GM21526 (cell line): ENCODE data around the gene ATG9A.
"Not testable (repeated sequence)": the region's sequence is repeated elsewhere in the genome, so short reads cannot be mapped to it uniquely, and the experiment has no call there.

Experiments used
- ATAC-seq: cut with Tn5 transposase; IDR thresholded peaks from one replicate; pipeline ENCODE4 v1.9.1; 2021; ENCODE audit warnings: moderate library complexity; ENCODE audit not compliant: unreplicated experiment, low FRiP score

The ATG9A gene

GRCh38 chr2:219207134-219207883 is 22.1 kb downstream of the ATG9A start:
- peak; percentile 1 for ATAC-seq

- peak; percentile 95 for ATAC-seq
These were observed 22.9 kb downstream of the ATG9A start, which contains the start of gene ZFAND2B for GRCh38 chr2:219206328-219207133. Gene ZFAND2B, plus strand, starts transcription at chr2:219206782. Its CDS starts 206 bp downstream, at chr2:219206988.

GRCh38 chr2:219205981-219206327 is 23.5 kb downstream of the ATG9A start:
- ATAC-seq = no peak

DNA sequence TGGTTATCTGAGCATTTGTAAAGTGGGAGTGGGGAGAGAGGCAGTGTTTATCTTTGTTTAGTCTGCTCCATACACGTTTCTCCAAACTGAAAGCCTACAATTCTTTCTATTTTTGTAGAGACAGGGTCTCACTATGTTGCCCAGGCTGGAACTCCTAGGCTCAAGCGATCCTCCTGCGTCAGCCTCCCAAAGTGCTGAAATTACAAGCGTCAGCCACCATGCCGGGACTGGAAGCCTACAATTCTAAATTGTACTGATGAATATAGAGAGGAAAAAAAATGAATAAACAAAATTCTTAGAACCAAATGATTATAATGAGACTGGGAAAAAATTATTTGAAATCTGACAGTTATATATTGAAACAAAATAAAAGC is 24.3 kb downstream of the ATG9A start:
- ATAC-seq = no peak

- no peak for ATAC-seq
These were observed 24.8 kb downstream of the ATG9A start for GRCh38 chr2:219204425-219205164.

GRCh38 chr2:219201331-219201730 is 28.1 kb downstream of the ATG9A start:
- not testable (repeated sequence) for ATAC-seq

DNA sequence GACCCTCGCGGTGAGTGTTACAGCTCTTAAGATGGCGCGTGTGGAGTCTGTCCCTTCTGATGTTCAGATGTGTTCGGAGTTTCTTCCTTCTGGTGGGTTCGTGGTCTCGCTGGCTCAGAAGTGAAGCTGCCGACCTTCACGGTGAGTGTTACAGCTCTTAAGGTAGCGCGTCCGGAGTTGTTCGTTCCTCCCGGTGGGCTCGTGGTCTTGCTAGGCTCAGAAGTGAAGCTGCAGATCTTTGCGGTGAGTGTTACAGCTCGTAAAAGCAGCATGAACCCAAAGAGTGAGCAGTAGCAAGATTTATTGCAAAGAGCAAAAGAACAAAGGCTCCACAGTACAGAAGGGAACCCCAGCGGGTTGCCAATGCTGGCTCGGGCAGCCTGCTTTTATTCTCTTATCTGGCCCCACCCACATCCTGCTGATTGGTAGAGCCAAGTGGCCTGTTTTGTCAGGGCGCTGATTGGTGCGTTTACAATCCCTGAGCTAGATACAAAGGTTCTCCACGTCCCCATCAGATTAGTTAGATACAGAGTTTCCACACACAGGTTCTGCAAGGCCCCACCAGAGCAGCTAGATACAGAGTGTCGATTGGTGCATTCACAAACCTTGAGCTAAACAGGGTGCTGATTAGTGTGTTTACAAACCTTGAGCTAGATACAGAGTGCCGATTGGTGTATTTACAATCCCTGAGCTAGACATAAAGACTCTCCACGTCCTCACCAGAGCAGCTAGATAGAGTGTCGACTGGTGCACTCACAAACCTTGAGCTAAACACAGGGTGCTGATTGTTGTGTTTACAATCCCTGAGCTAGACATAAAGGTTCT is 28.7 kb downstream of the ATG9A start:
- not testable (repeated sequence) for ATAC-seq

GRCh38 chr2:219199470-219200211 is 29.8 kb downstream of the ATG9A start:
- ATAC-seq = no peak

DNA sequence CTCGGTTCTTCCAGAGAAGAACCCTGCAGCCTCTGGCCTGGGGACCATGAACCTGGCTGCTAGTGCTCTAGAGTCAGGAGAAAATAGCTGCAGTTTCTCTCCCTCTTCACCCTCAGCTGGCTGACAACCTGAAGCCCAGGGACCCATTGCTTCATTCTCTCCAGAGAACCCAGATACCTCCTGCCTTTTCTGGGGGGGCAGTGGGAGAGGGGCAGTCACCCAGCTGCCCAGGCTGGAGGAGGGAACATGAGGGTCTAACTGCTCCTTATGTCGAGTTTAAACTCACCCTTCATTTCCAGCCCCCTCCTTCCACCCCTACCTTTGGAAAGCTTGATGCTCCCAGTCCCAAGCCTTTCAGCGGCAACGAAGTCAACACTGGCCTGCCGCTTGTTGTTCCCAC is 30.5 kb downstream of the ATG9A start:
- no peak for ATAC-seq

DNA sequence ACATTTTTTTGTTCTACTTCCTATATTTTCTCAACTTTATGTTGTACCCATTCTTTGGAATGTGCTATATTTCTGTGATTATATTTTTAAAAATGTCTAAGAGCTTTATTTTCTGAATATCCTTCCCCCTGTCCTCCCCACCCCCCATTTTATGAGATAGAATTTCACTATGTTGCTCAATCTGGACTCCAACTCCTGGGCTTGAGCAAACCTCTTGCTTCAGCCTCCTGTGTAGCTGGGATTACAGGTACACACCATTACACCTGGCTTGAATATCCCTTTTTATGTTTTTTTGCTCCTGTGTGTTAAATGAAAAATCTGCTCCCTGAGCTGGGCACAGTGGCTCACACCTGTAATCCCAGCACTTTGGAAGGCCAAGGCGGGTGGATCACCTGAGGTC is 32.0 kb downstream of the ATG9A start:
- ATAC-seq = no peak

DNA sequence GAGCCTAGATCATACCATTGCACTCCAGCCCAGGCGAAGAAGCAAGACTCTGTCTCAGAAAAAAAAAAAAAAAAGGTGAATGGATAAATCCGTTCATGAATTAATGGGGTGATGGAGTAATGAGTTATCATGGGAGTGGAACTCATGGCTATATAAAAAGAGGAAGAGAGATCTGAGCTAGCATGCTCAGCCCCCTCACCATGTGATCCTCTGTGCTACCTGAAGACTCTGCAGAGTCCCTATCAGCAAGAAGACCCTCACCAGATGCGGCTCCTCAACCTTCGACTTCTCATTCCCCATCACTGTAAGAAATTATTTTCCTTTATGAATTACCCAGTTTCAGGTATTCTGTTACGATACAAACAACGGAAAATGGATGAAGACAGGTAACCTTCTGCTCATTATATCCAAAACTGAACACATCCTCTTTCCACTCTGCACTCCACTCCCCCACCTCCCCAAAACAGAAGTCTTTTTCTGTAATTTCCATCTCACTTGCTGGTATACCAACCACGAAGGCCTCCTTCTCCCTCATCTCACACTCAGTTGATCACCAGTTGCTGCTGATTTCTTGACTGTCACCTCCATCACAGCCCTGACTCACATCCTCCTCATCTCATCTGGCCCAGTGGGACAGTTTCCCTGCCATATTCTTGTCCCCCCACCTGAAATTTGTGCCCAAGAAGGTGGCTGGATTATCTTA is 42.5 kb downstream of the ATG9A start:
- ATAC-seq = no peak

DNA sequence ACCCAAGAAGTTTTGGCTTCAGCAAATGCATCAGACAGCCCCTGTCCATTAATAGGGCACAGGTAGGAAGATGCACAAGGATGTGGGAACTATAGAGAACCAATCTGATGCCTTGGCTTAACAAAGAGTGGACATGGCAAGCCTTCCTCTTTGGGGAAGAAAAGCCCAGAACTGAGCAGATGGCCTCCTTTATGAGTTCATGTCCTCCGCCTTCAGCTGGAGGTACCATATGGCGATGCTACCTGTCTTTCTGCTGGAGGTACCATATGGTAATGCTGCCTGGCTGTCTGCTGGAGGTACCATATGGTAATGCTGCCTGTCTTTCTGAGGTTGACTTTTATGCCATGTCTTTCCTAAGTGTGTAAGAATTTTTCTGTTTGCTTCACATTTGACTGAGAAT is 45.3 kb downstream of the ATG9A start:
- ATAC-seq = no peak

- ATAC-seq = no peak
These were observed 46.2 kb downstream of the ATG9A start for GRCh38 chr2:219183151-219183772.

GRCh38 chr2:219182331-219183150 is 46.9 kb downstream of the ATG9A start:
- no peak for ATAC-seq

GRCh38 chr2:219181531-219181930 is 47.9 kb downstream of the ATG9A start:
- no peak for ATAC-seq

- ATAC-seq = no peak
These were observed 48.5 kb downstream of the ATG9A start for GRCh38 chr2:219180961-219181360.

GRCh38 chr2:219179601-219180465 is 49.6 kb downstream of the ATG9A start:
- no peak for ATAC-seq
